A549 (cell line): ENCODE results near the gene LACTB. TPM values are rescaled to one million over a fixed set of nuclear protein-coding genes. Genes with fewer than 3 reads are reported as not detected.
A peak's percentile ranks its signal among the peaks of the same experiment; 100 is the strongest.

Experiments
- ATAC-seq, 2 experiments: fragments of 200-7000 bp in 1 of 2; fragments of >200 bp in 1 of 2; cut with Nextera tagmentation in 1 of 2; cut with Tn5 transposase in 1 of 2; 3 replicates each; pipeline versions ENCODE4 v1.8.0 to v1.9.1; 2018 to 2020; ENCODE audit warnings: mild to moderate bottlenecking in 1 of 2, moderate library complexity in 1 of 2
- CTCF ChIA-PET: fragments of 300-600 bp; sonication (Branson Sonifier 250); formaldehyde crosslinking; extraction: SDS; loops from one replicate; lab custom pipeline; 2021; ENCODE audit warnings: antibody characterized with exemption, inconsistent platforms; lab: Yijun Ruan, JAX
- POLR2A ChIA-PET: fragments of 350-600 bp; formaldehyde crosslinking; extraction: SDS; loops from one replicate; lab custom pipeline; 2021; ENCODE audit warnings: antibody characterized with exemption, inconsistent platforms; lab: Yijun Ruan, JAX
- DNase-seq, 2 experiments: peaks; one replicate each; pipeline versions ENCODE4 v3.0.0 to v3.0.0-alpha.2; 2011 to 2016; ENCODE audit warnings: low read depth in 1 of 2, low spot score in 1 of 2
- FAIRE-seq: peaks from 2 replicates; lab custom pipeline; 2011; peaks lifted over from hg19 to GRCh38; lab: Jason Lieb, UNC
- H3K27ac ChIP-seq, 2 experiments: fragments of >200 bp; sonication (Bioruptor Twin); formaldehyde crosslinking; 3 replicates each; pipeline ENCODE4 v1.5.1; 2016 to 2017
- H3K4me1 ChIP-seq: fragments of >200 bp; sonication (Bioruptor Twin); formaldehyde crosslinking; 3 replicates; pipeline ENCODE4 v1.6.1; 2016
- H3K4me2 ChIP-seq: fragments of >200 bp; sonication (Bioruptor Twin); formaldehyde crosslinking; 3 replicates; pipeline ENCODE4 v1.6.1; 2016
- H3K4me3 ChIP-seq: fragments of >200 bp; sonication (Bioruptor Twin); formaldehyde crosslinking; 3 replicates; pipeline ENCODE4 v1.5.1; 2016
- H3K9me3 ChIP-seq: fragments of >200 bp; sonication (Bioruptor Twin); formaldehyde crosslinking; 3 replicates; pipeline ENCODE4 v1.6.1; 2016
- BHLHE40 ChIP-seq: IDR thresholded peaks from 2 replicates; pipeline ENCODE4 v1.6.1; 2012; ENCODE audit warnings: low read depth, low read length, inconsistent platforms
- CBX2 ChIP-seq: fragments of 200-600 bp; sonication (generic); IDR thresholded peaks from 2 replicates; pipeline ENCODE4 v1.6.1; 2016; ENCODE audit warnings: low read depth, mild to moderate bottlenecking, borderline replicate concordance
- CEBPB ChIP-seq, 2 experiments: fragments of >200 bp in 1 of 2; sonication (Bioruptor Twin) in 1 of 2; formaldehyde crosslinking in 1 of 2; IDR thresholded peaks; 2 replicates each; pipeline ENCODE4 v1.6.1; 2012 to 2016
- EHMT2 ChIP-seq: fragments of 200-600 bp; sonication (generic); IDR thresholded peaks from 2 replicates; pipeline ENCODE4 v1.6.1; 2016; ENCODE audit warnings: antibody characterized with exemption, low read depth, mild to moderate bottlenecking, moderate library complexity
- EP300 ChIP-seq, 2 experiments: fragments of >200 bp; sonication (Bioruptor Twin); formaldehyde crosslinking; IDR thresholded peaks; 2 replicates in 1 of 2; 3 replicates in 1 of 2; pipeline ENCODE4 v1.6.1; 2016 to 2017
- FOSB ChIP-seq: fragments of 250-450 bp; sonication (Bioruptor Pico); IDR thresholded peaks from 2 replicates; pipeline ENCODE4 v1.5.0; 2020; ENCODE audit warnings: mild to moderate bottlenecking, moderate library complexity
- GATA3 ChIP-seq: IDR thresholded peaks from 2 replicates; pipeline ENCODE4 v1.6.1; 2012; ENCODE audit warnings: borderline replicate concordance
- HOXA7 ChIP-seq: fragments of 250-450 bp; sonication (Bioruptor Pico); IDR thresholded peaks from 2 replicates; pipeline ENCODE4 v1.5.0; 2020; ENCODE audit warnings: mild to moderate bottlenecking, moderate library complexity
- HOXB13 ChIP-seq: fragments of 250-450 bp; sonication (Bioruptor Pico); IDR thresholded peaks from 2 replicates; pipeline ENCODE4 v1.5.0; 2020; ENCODE audit warnings: low read depth, mild to moderate bottlenecking, moderate library complexity
- MAFK ChIP-seq: fragments of 450-650 bp; IDR thresholded peaks from 2 replicates; pipeline ENCODE4 v1.6.1; 2014; ENCODE audit not compliant: partially characterized antibody
- MAZ ChIP-seq: fragments of 150-350 bp; IDR thresholded peaks from 2 replicates; pipeline ENCODE4 v1.6.1; 2014; ENCODE audit warnings: antibody characterized with exemption, low read depth, low read length, borderline replicate concordance
- PHF8 ChIP-seq: fragments of 200-600 bp; sonication (generic); IDR thresholded peaks from 2 replicates; pipeline ENCODE4 v1.6.1; 2016; ENCODE audit warnings: low read depth, mild to moderate bottlenecking, antibody characterized with exemption, moderate library complexity, borderline replicate concordance
- POLR2A ChIP-seq: IDR thresholded peaks from 2 replicates; pipeline ENCODE4 v1.6.1; 2012; ENCODE audit warnings: mild to moderate bottlenecking, low read length
- POLR2AphosphoS2 ChIP-seq: conservative IDR thresholded peaks from 2 replicates; pipeline ENCODE4 v1.6.1; 2012; ENCODE audit warnings: low read length, improper control_type of control experiment, inconsistent platforms
- RAD21 ChIP-seq, 2 experiments: fragments of >200 bp in 1 of 2; sonication (Bioruptor Twin) in 1 of 2; formaldehyde crosslinking in 1 of 2; IDR thresholded peaks in 1 of 2; conservative IDR thresholded peaks in 1 of 2; 2 replicates in 1 of 2; 3 replicates in 1 of 2; pipeline ENCODE4 v1.6.1; 2012 to 2018; ENCODE audit warnings: inconsistent platforms in 1 of 2
- RARB ChIP-seq: fragments of 250-450 bp; sonication (Bioruptor Pico); IDR thresholded peaks from 2 replicates; pipeline ENCODE4 v1.8.0; 2021; ENCODE audit warnings: mild to moderate bottlenecking, moderate library complexity
- RFX5 ChIP-seq: fragments of 450-650 bp; IDR thresholded peaks from 2 replicates; pipeline ENCODE4 v1.7.1; 2014; ENCODE audit warnings: antibody characterized with exemption, mild to moderate bottlenecking, moderate library complexity
- SMC3 ChIP-seq: fragments of >200 bp; sonication (Bioruptor Twin); formaldehyde crosslinking; IDR thresholded peaks from 3 replicates; pipeline ENCODE4 v1.6.1; 2018; ENCODE audit warnings: inconsistent platforms
- ZC3H11A ChIP-seq: fragments of 450-650 bp; IDR thresholded peaks from 2 replicates; pipeline ENCODE4 v1.6.1; 2014; ENCODE audit warnings: antibody characterized with exemption, mild to moderate bottlenecking
- ZFP36 ChIP-seq: fragments of 450-650 bp; IDR thresholded peaks from 2 replicates; pipeline ENCODE4 v1.6.1; 2014; ENCODE audit warnings: borderline replicate concordance; ENCODE audit not compliant: partially characterized antibody
- WGBS: methylation state at CpG from one replicate; pipeline ENCODE4 v1.1.6; 2017; ENCODE audit errors: missing lambda C conversion rate; 5-methylcytosine and 5-hydroxymethylcytosine counted together
- polyA plus RNA-seq, 4 experiments: library from polyadenylated mRNA; depleted of rRNA in 3 of 4; stranded (reverse); fragments of >200 nt; fragmentation: RNase III in 1 of 4; extraction: RNeasy Plus Mini Kit Qiagen cat#74134 plus additional on column Dnase treatment in 1 of 4; gene quantifications; 2 replicates in 3 of 4; 3 replicates in 1 of 4; pipeline ENCODE4 v1.2.3, GENCODE V29; 2011 to 2017
- TF ChIP-seq, protein P1 (sequence below): fragments of 250-450 bp; sonication (Bioruptor Pico); IDR thresholded peaks from 2 replicates; pipeline ENCODE4 v1.5.0; 2020; ENCODE audit warnings: low read depth, mild to moderate bottlenecking, moderate library complexity
- TF ChIP-seq, protein P2 (sequence below): IDR thresholded peaks from 2 replicates; pipeline ENCODE4 v1.6.1; 2012; ENCODE audit warnings: low read depth, borderline replicate concordance
- TF ChIP-seq, protein P3 (sequence below): fragments of >200 bp; sonication (Bioruptor Twin); formaldehyde crosslinking; IDR thresholded peaks from 3 replicates; pipeline ENCODE4 v1.5.1; 2016
- TF ChIP-seq, protein P4 (sequence below): IDR thresholded peaks from 2 replicates; pipeline ENCODE4 v1.6.1; 2012
- TF ChIP-seq, protein P5 (sequence below): fragments of 450-650 bp; IDR thresholded peaks from 2 replicates; pipeline ENCODE4 v1.6.1; 2014; ENCODE audit warnings: antibody characterized with exemption
- TF ChIP-seq, protein P6 (sequence below): IDR thresholded peaks from 2 replicates; pipeline ENCODE4 v1.6.1; 2012
- TF ChIP-seq, protein P7 (sequence below): fragments of >200 bp; sonication (Bioruptor Twin); formaldehyde crosslinking; IDR thresholded peaks from 2 replicates; pipeline ENCODE4 v1.6.1; 2016

LACTB gene
- polyA plus RNA-seq, 2 of the 4 experiments (the other 2 are of a cell fraction), result 56.5 to 59.6 TPM

DNA sequence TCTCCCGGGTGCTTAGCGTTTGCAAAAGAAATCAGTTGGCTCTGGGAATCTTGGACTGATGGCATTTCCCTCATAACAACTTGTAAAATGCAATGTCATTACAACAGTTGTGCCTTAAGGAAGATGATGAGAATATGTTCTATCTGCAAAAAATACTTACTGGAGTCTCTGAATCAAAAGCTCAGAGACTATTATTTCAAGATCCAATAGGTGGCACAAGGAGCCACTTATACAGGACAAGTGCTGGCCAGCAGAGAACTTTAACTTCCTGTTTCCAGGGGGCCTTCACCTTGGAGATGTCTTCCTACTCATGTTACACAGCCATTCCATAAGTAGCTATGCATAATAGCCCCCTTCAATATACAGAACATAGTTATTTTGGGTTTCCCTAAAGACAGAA is 44.6 kb downstream of the LACTB start:
- peak in 1 of 2 experiments; percentile 36 for DNase-seq
- no peak; a peak in 1 of 6 replicates for ATAC-seq
- ChIA-PET CTCF (interaction anchor here (0.9 to 1.5 kb wide), 8 partner anchors 9 to 72 kb away, joined by 3 to 5 read pairs (median 3); partner anchors contain the start of gene RPS27L), POLR2A (interaction anchor here (0.9 kb wide), 1 partner anchor 109 kb away, joined by 3 read pairs; no protein-coding TSS in a partner anchor)
- 93% methylated on average over 2 of the region's 2 CpGs for WGBS
- Histone ChIP-seq H3K4me3 (no peak overlapping the region), H3K9me3 (peaks cover 10% of the 10 kb centered on the region), H3K4me1 (no peaks in the 10 kb centered on the region), H3K27ac (no peak overlapping the region), H3K4me2 (no peak overlapping the region)
- no peak for FAIRE-seq
- no peak for TF ChIP-seq ZFP36
- TF ChIP-seq RAD21 (conservative IDR thresholded peaks at IDR 0.05 in 1 of 2, IDR thresholded peaks at IDR 0.05 in 1 of 2), result 0 out of 5 replicates have a peak, but pooled peaks of 1 of the 2 experiments have one; percentile 8

DNA sequence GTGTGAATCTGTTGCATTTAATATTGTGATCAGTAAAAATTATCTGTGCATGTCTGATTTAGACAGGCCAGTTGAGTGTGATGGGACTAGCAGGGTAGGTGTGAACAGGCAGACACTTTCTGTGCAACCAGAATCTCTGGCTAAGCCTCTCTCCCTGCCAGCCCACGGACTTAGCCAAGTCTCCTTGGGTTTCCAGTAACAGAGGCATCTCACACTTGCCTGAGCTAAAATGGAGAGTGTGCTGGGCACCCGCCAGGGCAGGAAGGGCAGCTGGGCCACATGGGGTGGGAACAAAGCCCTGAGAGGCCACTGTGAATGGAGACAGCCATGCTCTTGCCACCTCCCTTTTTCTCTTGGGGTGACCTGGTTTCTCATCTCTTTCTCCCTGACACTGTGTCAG is 48.1 kb downstream of the LACTB start:
- H3K4me1 ChIP-seq, result no peaks in the 10 kb centered on the region
- no peak overlapping the region for H3K4me2 ChIP-seq
- POLR2A ChIA-PET, result no interaction called here
- TF ChIP-seq CEBPB (IDR thresholded peaks at IDR 0.05) (no peak), RARB (CRISPR knock-in tag) (no peak), MAZ (no peak), MAFK (no peak), HOXA7 (CRISPR knock-in tag) (no peak), EP300 (IDR thresholded peaks at IDR 0.05) (no peak), ZFP36 (no peak)
- TF ChIP-seq, protein P1, sequence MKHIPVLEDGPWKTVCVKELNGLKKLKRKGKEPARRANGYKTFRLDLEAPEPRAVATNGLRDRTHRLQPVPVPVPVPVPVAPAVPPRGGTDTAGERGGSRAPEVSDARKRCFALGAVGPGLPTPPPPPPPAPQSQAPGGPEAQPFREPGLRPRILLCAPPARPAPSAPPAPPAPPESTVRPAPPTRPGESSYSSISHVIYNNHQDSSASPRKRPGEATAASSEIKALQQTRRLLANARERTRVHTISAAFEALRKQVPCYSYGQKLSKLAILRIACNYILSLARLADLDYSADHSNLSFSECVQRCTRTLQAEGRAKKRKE, result no peak
- TF ChIP-seq, protein P2, sequence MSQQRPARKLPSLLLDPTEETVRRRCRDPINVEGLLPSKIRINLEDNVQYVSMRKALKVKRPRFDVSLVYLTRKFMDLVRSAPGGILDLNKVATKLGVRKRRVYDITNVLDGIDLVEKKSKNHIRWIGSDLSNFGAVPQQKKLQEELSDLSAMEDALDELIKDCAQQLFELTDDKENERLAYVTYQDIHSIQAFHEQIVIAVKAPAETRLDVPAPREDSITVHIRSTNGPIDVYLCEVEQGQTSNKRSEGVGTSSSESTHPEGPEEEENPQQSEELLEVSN, result no peak
- TF ChIP-seq, protein P3, sequence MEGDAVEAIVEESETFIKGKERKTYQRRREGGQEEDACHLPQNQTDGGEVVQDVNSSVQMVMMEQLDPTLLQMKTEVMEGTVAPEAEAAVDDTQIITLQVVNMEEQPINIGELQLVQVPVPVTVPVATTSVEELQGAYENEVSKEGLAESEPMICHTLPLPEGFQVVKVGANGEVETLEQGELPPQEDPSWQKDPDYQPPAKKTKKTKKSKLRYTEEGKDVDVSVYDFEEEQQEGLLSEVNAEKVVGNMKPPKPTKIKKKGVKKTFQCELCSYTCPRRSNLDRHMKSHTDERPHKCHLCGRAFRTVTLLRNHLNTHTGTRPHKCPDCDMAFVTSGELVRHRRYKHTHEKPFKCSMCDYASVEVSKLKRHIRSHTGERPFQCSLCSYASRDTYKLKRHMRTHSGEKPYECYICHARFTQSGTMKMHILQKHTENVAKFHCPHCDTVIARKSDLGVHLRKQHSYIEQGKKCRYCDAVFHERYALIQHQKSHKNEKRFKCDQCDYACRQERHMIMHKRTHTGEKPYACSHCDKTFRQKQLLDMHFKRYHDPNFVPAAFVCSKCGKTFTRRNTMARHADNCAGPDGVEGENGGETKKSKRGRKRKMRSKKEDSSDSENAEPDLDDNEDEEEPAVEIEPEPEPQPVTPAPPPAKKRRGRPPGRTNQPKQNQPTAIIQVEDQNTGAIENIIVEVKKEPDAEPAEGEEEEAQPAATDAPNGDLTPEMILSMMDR, result no peak
- TF ChIP-seq, protein P4, sequence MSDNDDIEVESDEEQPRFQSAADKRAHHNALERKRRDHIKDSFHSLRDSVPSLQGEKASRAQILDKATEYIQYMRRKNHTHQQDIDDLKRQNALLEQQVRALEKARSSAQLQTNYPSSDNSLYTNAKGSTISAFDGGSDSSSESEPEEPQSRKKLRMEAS, result no peak
- TF ChIP-seq, protein P5, sequence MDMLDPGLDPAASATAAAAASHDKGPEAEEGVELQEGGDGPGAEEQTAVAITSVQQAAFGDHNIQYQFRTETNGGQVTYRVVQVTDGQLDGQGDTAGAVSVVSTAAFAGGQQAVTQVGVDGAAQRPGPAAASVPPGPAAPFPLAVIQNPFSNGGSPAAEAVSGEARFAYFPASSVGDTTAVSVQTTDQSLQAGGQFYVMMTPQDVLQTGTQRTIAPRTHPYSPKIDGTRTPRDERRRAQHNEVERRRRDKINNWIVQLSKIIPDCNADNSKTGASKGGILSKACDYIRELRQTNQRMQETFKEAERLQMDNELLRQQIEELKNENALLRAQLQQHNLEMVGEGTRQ, result no peak
- TF ChIP-seq, all 56 proteins: peak for 0
- Histone ChIP-seq H3K9me3 (peaks cover 10% of the 10 kb centered on the region), H3K4me3 (no peak overlapping the region), H3K27ac (0 out of 6 replicates have a peak overlapping the region, but pooled peaks of 1 of the 2 experiments have one; percentile 4)
- CTCF ChIA-PET, result interaction anchor here (1.0 kb wide), 1 partner anchor 122 kb away, joined by 3 read pairs; no protein-coding TSS in a partner anchor
- ATAC-seq (peak; percentile 35 to 37; a peak in 3 of 6 replicates), DNase-seq (no peak), FAIRE-seq (no peak)
- WGBS, result 73% methylated on average over 2 of the region's 2 CpGs

DNA sequence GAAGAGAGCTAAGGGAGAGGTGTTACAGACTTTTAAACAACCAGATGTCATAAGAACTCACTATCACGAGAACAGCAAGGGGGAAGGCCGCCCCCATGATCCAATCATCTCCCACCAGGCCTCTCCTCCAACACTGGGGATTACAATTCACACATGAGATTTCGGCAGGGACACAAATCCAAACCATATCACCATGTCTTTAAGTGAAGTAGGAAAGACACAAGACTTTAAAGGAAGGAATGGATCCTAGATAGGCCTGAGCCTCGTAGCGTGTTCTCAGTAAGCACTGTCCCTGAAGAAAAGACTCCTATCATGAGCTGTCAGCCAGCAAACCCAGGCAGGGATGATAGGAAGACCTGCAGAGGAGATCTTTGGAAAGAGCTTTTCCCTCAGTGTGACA is 50.7 kb downstream of the LACTB start:
- ATAC-seq (no peak), FAIRE-seq (no peak), DNase-seq (no peak)
- CTCF ChIA-PET, result interaction anchor here (1.0 to 2.8 kb wide), 4 partner anchors 11 to 43 kb away, joined by 3 to 12 read pairs (median 5); partner anchors contain the start of gene RPS27L
- POLR2A ChIA-PET, result interaction anchor here (0.9 to 1.5 kb wide), 2 partner anchors 15 to 104 kb away, joined by 3 to 8 read pairs; partner anchors contain the start of gene RPS27L
- Histone ChIP-seq H3K4me2 (no peak overlapping the region), H3K9me3 (no peaks in the 10 kb centered on the region), H3K4me1 (peaks cover 6% of the 10 kb centered on the region; the same call in 2 of the 3 replicates), H3K4me3 (no peak overlapping the region), H3K27ac (no peak overlapping the region)
- 85% methylated on average over 5 of the region's 5 CpGs for WGBS
- TF ChIP-seq, protein P6, sequence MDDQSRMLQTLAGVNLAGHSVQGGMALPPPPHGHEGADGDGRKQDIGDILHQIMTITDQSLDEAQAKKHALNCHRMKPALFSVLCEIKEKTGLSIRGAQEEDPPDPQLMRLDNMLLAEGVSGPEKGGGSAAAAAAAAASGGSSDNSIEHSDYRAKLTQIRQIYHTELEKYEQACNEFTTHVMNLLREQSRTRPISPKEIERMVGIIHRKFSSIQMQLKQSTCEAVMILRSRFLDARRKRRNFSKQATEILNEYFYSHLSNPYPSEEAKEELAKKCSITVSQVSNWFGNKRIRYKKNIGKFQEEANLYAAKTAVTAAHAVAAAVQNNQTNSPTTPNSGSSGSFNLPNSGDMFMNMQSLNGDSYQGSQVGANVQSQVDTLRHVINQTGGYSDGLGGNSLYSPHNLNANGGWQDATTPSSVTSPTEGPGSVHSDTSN, result no peak
- no peak for TF ChIP-seq HOXB13 (CRISPR knock-in tag)
- TF ChIP-seq POLR2AphosphoS2, result no peak
- no peak for TF ChIP-seq GATA3
- TF ChIP-seq, protein P7, sequence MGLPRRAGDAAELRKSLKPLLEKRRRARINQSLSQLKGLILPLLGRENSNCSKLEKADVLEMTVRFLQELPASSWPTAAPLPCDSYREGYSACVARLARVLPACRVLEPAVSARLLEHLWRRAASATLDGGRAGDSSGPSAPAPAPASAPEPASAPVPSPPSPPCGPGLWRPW, result no peak
- TF ChIP-seq FOSB, result no peak
- TF ChIP-seq EHMT2, result no peak
- TF ChIP-seq POLR2A, result no peak
- TF ChIP-seq HOXA7 (CRISPR knock-in tag), result no peak
- TF ChIP-seq ZC3H11A, result no peak
- no peak for TF ChIP-seq CBX2
- no peak for TF ChIP-seq PHF8
- no peak for TF ChIP-seq RFX5
- TF ChIP-seq BHLHE40, result no peak
- no peak for TF ChIP-seq MAFK
- no peak for TF ChIP-seq SMC3
